Mesothelial cell of epicardium (in vitro differentiated cells): ENCODE measurements around the gene SNRPA. TPM values are rescaled to one million over a fixed set of nuclear protein-coding genes. Genes with fewer than 3 reads are reported as not detected.

Experiments
- DNase-seq, 2 experiments: peaks; one replicate each; pipeline ENCODE4 v3.0.0; 2021; ENCODE audit warnings: low spot score in 2 of 2; ENCODE audit not compliant: unreplicated experiment in 2 of 2
- H3K27ac Mint-ChIP-seq: 2 replicates; pipeline ENCODE4 v1.8.0; 2021; ENCODE audit warnings: mixed read lengths
- H3K27me3 Mint-ChIP-seq: 2 replicates; pipeline ENCODE4 v1.8.0; 2021; ENCODE audit warnings: low read depth, mixed read lengths
- H3K36me3 Mint-ChIP-seq: 2 replicates; pipeline ENCODE4 v1.8.0; 2021; ENCODE audit warnings: mixed read lengths
- H3K4me1 Mint-ChIP-seq: 2 replicates; pipeline ENCODE4 v1.8.0; 2021; ENCODE audit warnings: mixed read lengths
- H3K4me3 Mint-ChIP-seq: 2 replicates; pipeline ENCODE4 v1.8.0; 2021; ENCODE audit warnings: mild to moderate bottlenecking, moderate library complexity, mixed read lengths
- H3K9me3 Mint-ChIP-seq: 2 replicates; pipeline ENCODE4 v1.8.0; 2021; ENCODE audit warnings: mixed read lengths
- CTCF ChIP-seq: fragments of 200-600 bp; sonication (generic); IDR thresholded peaks from one replicate; pipeline ENCODE4 v1.5.0; 2021; ENCODE audit warnings: antibody characterized with exemption; ENCODE audit not compliant: unreplicated experiment
- total RNA-seq: library from RNA; stranded (reverse); gene quantifications from 3 replicates; pipeline ENCODE4 v1.2.1, GENCODE V29; 2021

SNRPA gene
- total RNA-seq, 1 donor from 2014 or later: 109 TPM

- peaks cover 39% of the 10 kb centered on the region for H3K4me1 Mint-ChIP-seq
- H3K9me3 Mint-ChIP-seq: no peaks in the 10 kb centered on the region
- H3K27me3 Mint-ChIP-seq: no peaks in the 10 kb centered on the region
- H3K27ac Mint-ChIP-seq: peak overlapping the region; percentile 96
- H3K4me3 Mint-ChIP-seq: peak overlapping the region; percentile 51
- H3K36me3 Mint-ChIP-seq: peaks cover 25% of the 10 kb centered on the region
- DNase-seq: no peak
- no peak for TF ChIP-seq CTCF
Observed at GRCh38 chr19:40754611-40755247, 3.7 kb downstream of the SNRPA start.

DNA sequence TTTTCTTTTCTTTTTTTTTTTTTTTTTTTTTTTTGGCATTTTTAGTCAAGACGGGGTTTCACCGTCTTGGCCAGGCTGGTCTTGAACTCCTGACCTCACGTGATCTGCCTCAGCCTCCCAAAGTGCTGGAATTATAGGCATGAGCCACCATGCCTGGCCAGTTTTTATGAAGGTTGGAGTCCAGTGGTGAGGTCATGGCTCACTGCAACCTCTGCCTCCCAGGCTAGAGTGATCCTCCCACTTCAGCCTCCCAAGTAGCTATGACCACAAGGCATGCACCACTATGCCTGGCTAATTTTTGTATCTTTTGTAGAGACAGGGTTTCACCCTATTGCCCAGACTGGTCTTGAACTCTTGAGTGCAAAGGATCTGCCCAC lies 4.2 kb downstream of the SNRPA start:
- peaks cover 28% of the 10 kb centered on the region for H3K36me3 Mint-ChIP-seq
- H3K27me3 Mint-ChIP-seq: no peaks in the 10 kb centered on the region
- peaks cover 34% of the 10 kb centered on the region for H3K4me1 Mint-ChIP-seq
- TF ChIP-seq CTCF: no peak
- DNase-seq: no peak
- H3K27ac Mint-ChIP-seq: no peak overlapping the region
- no peak overlapping the region for H3K4me3 Mint-ChIP-seq
- no peaks in the 10 kb centered on the region for H3K9me3 Mint-ChIP-seq

DNA sequence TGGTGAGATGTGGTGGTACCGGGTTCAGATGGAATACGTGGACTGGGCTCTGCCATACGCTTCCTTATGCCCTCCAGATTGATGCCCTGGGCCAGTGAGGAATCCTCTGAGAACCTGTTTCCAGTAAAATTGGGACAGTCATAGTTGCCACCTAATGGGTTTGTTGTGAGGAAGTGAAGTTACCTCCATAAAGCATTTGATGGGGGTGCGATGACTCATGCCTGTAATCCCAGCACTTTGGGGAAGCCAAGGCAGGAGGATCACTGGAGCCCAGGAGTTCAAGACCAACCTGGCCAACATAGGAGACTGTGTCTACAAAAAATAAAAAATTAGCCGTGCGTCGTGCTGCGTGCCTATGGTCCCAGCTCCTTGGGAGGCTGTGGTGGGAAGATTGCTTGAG lies 4.8 kb downstream of the SNRPA start:
- Mint-ChIP-seq H3K9me3 (no peaks in the 10 kb centered on the region), H3K36me3 (peaks cover 34% of the 10 kb centered on the region), H3K4me1 (peaks cover 31% of the 10 kb centered on the region), H3K27ac (no peak overlapping the region), H3K4me3 (no peak overlapping the region), H3K27me3 (no peaks in the 10 kb centered on the region)
- no peak for DNase-seq
- no peak for TF ChIP-seq CTCF

- Mint-ChIP-seq H3K27me3 (no peaks in the 10 kb centered on the region), H3K4me1 (peaks cover 26% of the 10 kb centered on the region), H3K27ac (no peak overlapping the region), H3K36me3 (peaks cover 38% of the 10 kb centered on the region), H3K9me3 (no peaks in the 10 kb centered on the region), H3K4me3 (no peak overlapping the region)
- DNase-seq: no peak
- no peak for TF ChIP-seq CTCF
Observed at GRCh38 chr19:40756502-40757110, 5.6 kb downstream of the SNRPA start.

- no peak for TF ChIP-seq CTCF
- H3K4me3 Mint-ChIP-seq: no peak overlapping the region
- peaks cover 51% of the 10 kb centered on the region for H3K36me3 Mint-ChIP-seq
- H3K4me1 Mint-ChIP-seq: peaks cover 12% of the 10 kb centered on the region
- H3K27ac Mint-ChIP-seq: no peak overlapping the region
- H3K9me3 Mint-ChIP-seq: no peaks in the 10 kb centered on the region
- DNase-seq: no peak
- no peaks in the 10 kb centered on the region for H3K27me3 Mint-ChIP-seq
Observed at GRCh38 chr19:40758491-40758890, 7.5 kb downstream of the SNRPA start.
